Muscle layer of duodenum (tissue), 2 donors: ENCODE data around the gene DRC3.

Experiments used
- H3K27ac ChIP-seq: one replicate; pipeline ENCODE4 v1.7.0; 2013; ENCODE audit warnings: mild to moderate bottlenecking, low read length
- H3K27me3 ChIP-seq: one replicate; pipeline ENCODE4 v1.7.0; 2013; ENCODE audit warnings: low read depth, mild to moderate bottlenecking, control low read depth, low read length
- H3K36me3 ChIP-seq, 2 donors: one replicate each; pipeline ENCODE4 v1.7.0; 2013; ENCODE audit warnings: low read length in 2 of 2, control low read depth in 1 of 2, mild to moderate bottlenecking in 1 of 2; ENCODE audit not compliant: insufficient read depth in 2 of 2, control insufficient read depth in 1 of 2
- H3K4me1 ChIP-seq, 2 donors: one replicate each; pipeline ENCODE4 v1.7.0; 2013; ENCODE audit warnings: low read length in 2 of 2, mild to moderate bottlenecking in 2 of 2, control low read depth in 1 of 2, moderate library complexity in 1 of 2; ENCODE audit not compliant: insufficient read depth in 2 of 2, control insufficient read depth in 1 of 2
- H3K4me3 ChIP-seq, 2 donors: one replicate each; pipeline ENCODE4 v1.7.0; 2013; ENCODE audit warnings: low read length in 2 of 2, low read depth in 1 of 2, mild to moderate bottlenecking in 1 of 2
- H3K9me3 ChIP-seq, 2 donors: one replicate each; pipeline ENCODE4 v1.7.0; 2013; ENCODE audit warnings: low read length in 2 of 2, control low read depth in 1 of 2, mild to moderate bottlenecking in 1 of 2; ENCODE audit not compliant: control insufficient read depth in 1 of 2
- donor health status: healthy.

DRC3 gene

DNA sequence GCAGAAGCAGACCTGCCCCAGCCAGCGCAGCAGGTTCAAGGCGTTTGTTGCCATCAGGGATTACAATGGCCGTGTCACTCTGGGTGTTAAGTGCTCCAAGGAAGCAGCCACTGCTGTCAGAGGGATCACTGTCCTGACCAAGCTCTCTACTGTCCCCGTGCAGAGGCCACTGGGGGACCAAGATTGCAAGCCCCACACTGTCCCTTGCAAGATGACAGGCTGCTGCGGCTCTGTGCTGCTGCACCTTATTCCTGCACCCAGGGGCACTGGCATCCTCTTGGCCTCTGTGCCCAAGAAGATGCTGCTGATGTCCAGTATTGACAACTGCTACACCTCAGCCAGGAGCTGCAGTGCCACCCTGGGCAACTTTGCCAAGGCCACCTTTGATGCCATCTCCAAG lies 38.6 kb downstream of the DRC3 start:
- H3K4me1 ChIP-seq = no peaks in the 10 kb centered on the region
- no peak overlapping the region for H3K4me3 ChIP-seq
- H3K27me3 ChIP-seq = no peaks in the 10 kb centered on the region
- H3K27ac ChIP-seq = no peak overlapping the region
- peaks cover 18 to 45% of the 10 kb centered on the region in 2 donors for H3K36me3 ChIP-seq
- H3K9me3 ChIP-seq = no peaks in the 10 kb centered on the region

DNA sequence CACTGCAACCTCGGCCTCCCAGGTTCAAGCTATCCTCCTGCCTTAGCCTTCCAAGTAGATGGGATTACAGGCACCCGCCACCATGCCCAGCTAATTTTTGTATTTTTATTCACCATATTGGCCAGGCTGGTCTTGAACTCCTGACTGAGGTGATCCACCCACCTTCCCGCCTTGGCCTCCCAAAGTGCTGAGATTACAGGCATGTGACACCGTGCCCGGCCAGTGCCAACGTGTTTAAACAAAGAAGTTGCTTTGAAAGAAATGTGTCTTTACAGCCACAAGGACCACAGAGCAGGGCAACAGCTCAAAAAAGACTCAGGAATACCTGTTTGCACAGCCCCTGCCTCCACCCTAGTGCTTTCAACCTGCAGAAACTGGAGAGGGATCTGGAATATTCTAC lies 41.3 kb downstream of the DRC3 start:
- no peaks in the 10 kb centered on the region for H3K4me1 ChIP-seq
- H3K27ac ChIP-seq = no peak overlapping the region
- H3K4me3 ChIP-seq = no peak overlapping the region
- H3K36me3 ChIP-seq = peaks cover 15 to 42% of the 10 kb centered on the region in 2 donors
- H3K27me3 ChIP-seq = no peaks in the 10 kb centered on the region
- H3K9me3 ChIP-seq = no peaks in the 10 kb centered on the region

DNA sequence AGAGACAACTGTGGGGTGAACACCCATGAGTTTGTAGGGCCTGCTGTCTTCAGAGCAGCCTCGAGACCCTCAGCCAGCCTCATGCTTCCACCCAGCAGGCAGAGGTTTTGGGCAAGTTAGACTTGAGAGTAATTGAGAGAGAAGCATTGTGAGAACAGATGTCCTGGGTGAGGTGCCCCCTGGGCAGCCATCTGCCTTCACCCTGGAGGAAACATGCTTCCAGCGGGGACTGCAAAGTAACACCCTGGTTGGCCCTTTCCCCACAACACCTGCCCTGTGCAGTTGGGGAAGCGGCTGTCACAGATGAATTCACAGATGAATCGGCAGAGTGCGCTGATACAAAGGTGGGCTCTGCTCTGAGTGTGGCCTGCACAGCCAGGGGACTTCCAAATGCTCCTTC lies 42.9 kb downstream of the DRC3 start:
- no peaks in the 10 kb centered on the region for H3K27me3 ChIP-seq
- no peaks in the 10 kb centered on the region for H3K9me3 ChIP-seq
- peaks cover 11 to 31% of the 10 kb centered on the region in 2 donors for H3K36me3 ChIP-seq
- no peak overlapping the region for H3K27ac ChIP-seq
- H3K4me3 ChIP-seq = no peak overlapping the region
- peaks cover 0 to 7% of the 10 kb centered on the region in 2 donors for H3K4me1 ChIP-seq

DNA sequence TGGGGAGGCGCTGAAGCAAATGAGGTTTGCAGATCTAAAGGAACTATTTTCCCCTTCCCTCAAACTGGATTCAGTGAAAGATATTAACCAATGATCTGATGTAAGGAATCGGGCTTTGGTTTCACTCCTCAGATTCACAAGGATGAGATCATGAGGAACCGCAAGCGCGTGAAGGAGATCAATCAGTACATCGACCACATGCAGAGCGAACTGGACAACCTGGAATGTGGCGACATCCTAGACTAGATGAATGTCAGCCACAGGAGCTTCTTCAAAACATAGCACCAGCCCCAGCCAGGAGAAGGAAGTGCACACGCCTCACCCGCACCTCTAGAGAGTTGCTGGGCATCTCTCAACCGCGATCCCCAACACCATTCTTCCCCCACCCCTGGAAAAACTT lies 43.8 kb downstream of the DRC3 start:
- H3K4me1 ChIP-seq = peaks cover 0 to 7% of the 10 kb centered on the region in 2 donors

DNA sequence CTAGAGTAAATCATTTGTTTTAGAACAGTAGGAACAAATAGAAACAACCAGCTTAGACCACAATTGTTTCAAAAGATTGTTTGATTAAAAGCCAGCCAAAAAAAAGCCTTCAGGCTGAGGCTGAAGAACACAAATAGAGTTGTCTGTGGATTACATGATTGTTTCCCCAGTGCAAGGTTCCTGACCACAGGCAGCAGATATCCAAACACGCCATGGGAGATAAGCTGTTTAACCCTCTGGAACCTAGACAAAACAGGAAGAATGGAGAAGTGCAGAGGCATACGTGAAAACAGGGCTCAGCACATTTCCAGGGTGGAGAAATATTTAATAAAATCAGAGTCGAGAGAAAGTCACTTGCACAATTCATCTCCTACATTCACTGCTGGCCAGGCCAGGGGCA lies 45.3 kb downstream of the DRC3 start:
- Histone ChIP-seq H3K36me3 (peaks cover 11 to 33% of the 10 kb centered on the region in 2 donors), H3K27ac (no peak overlapping the region), H3K9me3 (no peaks in the 10 kb centered on the region), H3K27me3 (no peaks in the 10 kb centered on the region), H3K4me1 (peaks cover 0 to 7% of the 10 kb centered on the region in 2 donors), H3K4me3 (no peak overlapping the region)

More for the DNA sequence above, 43.8 kb downstream of the DRC3 start:
- H3K27ac ChIP-seq = no peak overlapping the region
- peaks cover 11 to 31% of the 10 kb centered on the region in 2 donors for H3K36me3 ChIP-seq
- no peak overlapping the region for H3K4me3 ChIP-seq
- no peaks in the 10 kb centered on the region for H3K9me3 ChIP-seq
- H3K27me3 ChIP-seq = no peaks in the 10 kb centered on the region

DNA sequence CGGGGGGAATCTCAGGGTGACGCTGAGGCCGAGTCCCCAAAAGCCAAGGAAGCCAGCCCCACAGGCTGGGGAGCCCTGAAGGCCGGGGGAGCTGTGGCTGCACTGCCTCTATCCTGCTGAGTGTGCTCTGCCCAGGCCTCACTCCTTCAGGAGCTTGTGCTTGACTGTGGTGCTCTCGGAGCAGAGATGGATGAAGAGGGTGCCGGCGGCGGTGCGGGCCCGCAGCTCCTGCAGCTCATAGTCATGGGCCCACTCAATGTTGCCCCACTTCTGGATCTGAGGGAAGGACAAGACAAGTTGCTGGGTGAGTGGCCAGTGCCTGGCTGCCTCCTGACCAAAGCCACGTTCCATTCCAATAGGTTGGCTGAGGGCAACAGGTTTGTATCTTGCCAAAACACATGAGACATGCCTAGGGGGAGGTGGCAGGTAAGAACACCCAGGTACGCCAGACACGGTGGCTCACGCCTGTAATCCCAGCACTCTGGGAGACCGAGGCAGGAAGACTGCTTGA lies 45.8 kb downstream of the DRC3 start:
- Histone ChIP-seq H3K4me3 (no peak overlapping the region), H3K27me3 (no peaks in the 10 kb centered on the region), H3K9me3 (no peaks in the 10 kb centered on the region), H3K36me3 (peaks cover 11 to 33% of the 10 kb centered on the region in 2 donors), H3K27ac (no peak overlapping the region), H3K4me1 (peaks cover 0 to 7% of the 10 kb centered on the region in 2 donors)

DNA sequence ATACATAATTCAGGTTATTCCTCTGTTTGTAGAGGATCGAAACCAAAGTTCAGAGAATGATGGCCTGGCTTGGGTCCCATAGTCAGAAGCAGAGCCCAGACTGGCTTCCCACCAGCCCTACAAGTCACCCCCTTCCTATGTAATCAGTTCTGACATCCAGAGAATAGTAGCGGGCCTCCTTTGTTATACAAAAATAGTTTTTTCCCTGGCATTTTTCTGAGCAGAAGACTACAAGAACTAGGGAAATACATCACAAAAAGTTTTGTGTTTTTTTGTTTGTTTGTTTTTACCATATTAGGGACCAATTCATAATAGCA lies 47.1 kb downstream of the DRC3 start:
- H3K27me3 ChIP-seq = no peaks in the 10 kb centered on the region
- H3K4me3 ChIP-seq = no peak overlapping the region
- peaks cover 11 to 38% of the 10 kb centered on the region in 2 donors for H3K36me3 ChIP-seq
- no peak overlapping the region for H3K27ac ChIP-seq
- no peaks in the 10 kb centered on the region for H3K9me3 ChIP-seq
- peaks cover 0 to 7% of the 10 kb centered on the region in 2 donors for H3K4me1 ChIP-seq

DNA sequence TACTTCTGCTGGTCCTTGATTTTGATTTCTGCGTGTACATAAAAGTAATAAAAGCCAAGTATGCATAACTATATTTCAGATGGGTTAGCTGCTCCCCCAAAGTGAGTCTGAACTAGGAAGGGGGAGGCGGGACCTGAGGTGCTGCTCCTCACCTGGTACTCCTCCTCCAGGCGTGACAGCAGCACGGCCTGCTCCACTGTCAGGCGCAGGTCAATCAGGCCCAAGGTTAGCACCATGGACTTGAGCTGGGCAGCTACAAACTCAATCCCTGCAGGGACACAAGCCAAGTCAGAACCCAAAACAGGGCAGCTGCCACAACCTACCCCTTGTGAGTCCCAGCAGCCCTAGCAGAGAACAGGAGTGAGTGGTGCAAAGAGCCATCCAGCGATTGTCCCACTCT lies 48.3 kb downstream of the DRC3 start:
- Histone ChIP-seq H3K4me1 (peaks cover 0 to 8% of the 10 kb centered on the region in 2 donors), H3K36me3 (peaks cover 4 to 32% of the 10 kb centered on the region in 2 donors)

DNA sequence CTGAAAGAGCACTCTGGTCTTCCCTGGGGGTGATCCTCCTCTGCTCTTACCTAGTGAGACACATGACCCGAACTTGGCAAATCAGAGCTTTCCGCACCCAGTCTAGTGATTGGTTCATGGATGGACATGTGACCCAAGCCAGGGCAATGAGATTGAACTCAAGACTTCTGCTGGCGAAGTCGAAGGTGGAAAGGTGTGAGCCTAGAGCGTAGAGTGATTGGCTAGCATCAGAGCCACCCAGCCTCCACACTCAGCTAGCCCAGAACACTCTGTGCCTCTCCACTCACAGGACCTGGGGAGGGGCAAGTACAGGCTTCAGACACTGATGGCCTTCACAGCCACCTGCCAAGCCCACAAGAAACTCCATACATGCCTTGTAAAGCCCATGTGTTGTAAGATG lies 48.7 kb downstream of the DRC3 start:
- Histone ChIP-seq H3K9me3 (no peaks in the 10 kb centered on the region), H3K27me3 (no peaks in the 10 kb centered on the region), H3K27ac (no peak overlapping the region), H3K4me1 (peaks cover 0 to 12% of the 10 kb centered on the region in 2 donors), H3K36me3 (peaks cover 4 to 32% of the 10 kb centered on the region in 2 donors), H3K4me3 (no peak overlapping the region)

More for the DNA sequence above, 48.3 kb downstream of the DRC3 start:
- Histone ChIP-seq H3K27me3 (no peaks in the 10 kb centered on the region), H3K4me3 (no peak overlapping the region), H3K27ac (no peak overlapping the region), H3K9me3 (no peaks in the 10 kb centered on the region)

DNA sequence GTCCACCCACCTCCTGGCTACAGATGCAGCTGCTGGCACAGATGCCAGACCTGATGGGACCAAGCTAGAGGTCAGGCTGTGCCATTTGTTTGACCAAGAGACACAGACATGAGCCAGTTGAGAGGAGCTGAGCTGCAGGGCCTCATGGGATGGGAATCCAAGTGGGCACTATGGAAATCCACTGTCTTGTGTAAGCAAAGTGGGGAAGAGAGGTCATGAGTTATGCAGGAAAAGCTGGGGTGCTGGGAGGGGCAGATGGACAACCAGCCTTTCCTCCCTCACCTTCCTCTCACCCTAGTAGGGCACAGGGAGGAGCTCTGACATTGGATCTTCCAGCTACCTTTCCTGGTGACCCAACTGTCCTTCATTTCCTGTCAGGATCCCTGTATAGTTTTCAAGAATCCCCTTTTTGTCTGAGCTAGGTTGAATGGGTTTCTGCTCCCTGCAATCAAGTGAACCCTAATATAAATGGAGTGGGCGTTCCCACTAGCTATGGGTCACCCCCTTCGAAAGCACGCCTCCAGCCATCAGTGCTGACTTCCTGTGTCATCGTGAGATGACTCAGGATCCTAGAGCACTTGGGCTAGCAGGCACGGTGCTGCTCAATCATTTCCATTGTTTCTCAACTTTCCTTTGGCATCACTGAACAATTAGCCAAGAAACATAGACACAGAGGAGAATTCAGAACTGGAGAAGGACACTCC lies 52.7 kb downstream of the DRC3 start:
- H3K27me3 ChIP-seq = no peaks in the 10 kb centered on the region
- peaks cover 5 to 32% of the 10 kb centered on the region in 2 donors for H3K36me3 ChIP-seq
- no peaks in the 10 kb centered on the region for H3K9me3 ChIP-seq
- H3K4me3 ChIP-seq = no peak overlapping the region
- H3K27ac ChIP-seq = no peak overlapping the region
- peaks cover 0 to 7% of the 10 kb centered on the region in 2 donors for H3K4me1 ChIP-seq

DNA sequence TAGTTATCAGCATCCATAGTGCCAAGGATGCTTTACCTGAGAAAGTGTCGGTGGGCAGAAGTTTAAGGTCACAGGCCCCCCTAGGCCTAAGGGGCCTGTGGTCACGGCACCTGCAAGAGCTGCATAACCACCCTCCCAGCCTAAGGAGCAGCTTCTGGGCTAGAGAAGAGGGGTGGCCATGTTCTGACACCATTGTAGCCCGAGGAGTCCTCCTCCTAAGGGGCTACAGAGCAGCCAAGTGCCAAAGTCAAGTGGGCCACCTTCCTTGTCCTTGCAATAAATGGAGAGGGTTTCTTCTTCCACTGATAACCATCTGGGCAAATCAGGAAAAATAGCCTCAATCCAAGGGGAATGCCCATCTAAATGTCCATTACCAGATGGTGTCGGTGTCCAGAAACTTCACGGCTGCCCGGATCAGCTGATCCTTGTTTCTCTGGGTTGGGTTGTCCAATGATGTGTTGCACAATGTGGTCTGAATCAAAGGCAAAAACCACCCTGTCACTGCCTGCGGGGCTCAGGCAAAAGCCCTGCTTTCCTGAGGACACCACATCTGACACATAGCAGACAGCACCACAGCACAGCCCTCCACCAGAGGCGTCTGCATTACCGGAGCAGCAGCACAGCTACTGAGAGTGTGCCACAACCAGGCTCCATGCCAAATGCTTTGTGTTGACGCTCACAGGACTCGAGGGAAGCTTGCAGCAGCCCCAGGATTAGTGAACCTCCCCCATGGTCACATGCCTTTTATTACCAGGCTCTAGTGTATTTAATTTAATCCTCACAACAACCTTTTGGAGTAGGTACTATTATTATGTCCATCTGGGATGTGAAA lies 53.5 kb downstream of the DRC3 start:
- peaks cover 5 to 29% of the 10 kb centered on the region in 2 donors for H3K36me3 ChIP-seq

More for the DNA sequence above, 53.5 kb downstream of the DRC3 start:
- H3K4me1 ChIP-seq = peaks cover 0 to 6% of the 10 kb centered on the region in 2 donors
- H3K4me3 ChIP-seq = no peak overlapping the region
- no peaks in the 10 kb centered on the region for H3K9me3 ChIP-seq
- H3K27ac ChIP-seq = no peak overlapping the region
- no peaks in the 10 kb centered on the region for H3K27me3 ChIP-seq
